Suppressor macrophage treated with lipopolysaccharide for 4 hours (primary cell): ENCODE data around the gene ATP2B3.

Experiments
- DNase-seq: peaks from one replicate; pipeline ENCODE4 v3.0.0-alpha.2; 2020

The ATP2B3 gene

DNA sequence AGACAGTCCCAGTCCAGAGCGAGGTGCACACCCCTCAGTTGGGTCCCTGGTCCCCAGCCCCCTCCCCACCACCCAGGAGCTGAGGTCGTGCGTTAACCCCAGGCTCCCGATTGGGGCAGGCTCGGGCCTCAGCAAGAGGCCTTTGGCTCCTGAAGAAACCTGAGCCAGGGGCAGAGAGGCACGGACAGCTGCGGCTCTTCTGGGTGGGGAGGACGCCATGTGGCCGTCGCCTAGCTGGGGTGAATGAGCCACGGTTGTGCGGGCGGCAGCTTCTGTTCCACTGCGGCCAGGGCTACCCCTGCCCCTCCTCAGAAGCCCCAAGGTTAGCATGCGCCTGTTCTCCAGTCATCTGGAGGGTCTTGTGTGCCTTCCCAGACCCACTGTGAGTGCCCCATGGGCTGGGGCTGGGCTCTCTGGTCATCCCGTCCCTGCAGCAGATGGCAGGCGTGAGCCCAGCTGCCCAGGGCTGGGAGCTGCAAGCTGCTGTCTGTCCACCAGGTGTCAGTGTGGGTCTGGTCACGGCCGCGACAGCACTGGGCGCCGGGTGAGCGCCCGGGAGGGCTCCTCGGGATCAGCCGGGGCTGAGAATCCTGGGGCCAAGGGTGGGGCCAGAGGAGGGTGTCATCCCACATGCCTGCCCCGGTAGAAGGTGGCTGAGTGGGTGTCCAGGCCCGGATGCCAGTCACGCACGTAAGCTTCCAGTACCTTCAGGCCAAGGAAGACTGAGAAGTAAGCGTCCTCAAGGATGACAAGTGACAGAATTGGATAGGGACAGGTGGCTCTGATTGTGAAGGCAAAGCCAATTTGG lies 21.9 kb downstream of the ATP2B3 start:
- peak; percentile 74 for DNase-seq

DNA sequence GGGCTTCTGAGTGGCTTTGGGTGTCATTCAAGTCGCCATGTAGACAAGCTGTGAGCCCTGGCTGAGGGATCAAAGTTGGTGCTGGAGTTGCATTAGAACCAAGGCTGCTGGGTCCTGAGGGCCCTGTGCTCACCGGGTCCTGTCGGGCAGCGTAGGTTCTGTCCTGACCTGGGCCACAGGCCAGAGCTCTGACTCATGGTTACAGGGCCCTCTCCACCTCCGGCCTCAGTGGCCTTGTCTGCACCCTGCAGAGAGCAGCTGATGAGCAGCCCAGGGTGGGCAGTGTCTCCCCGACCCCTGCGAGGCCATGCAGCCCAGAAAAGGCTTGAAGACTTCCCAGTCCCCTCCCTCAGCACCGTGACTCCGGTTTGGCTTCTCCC lies 22.5 kb downstream of the ATP2B3 start:
- DNase-seq: no peak

DNA sequence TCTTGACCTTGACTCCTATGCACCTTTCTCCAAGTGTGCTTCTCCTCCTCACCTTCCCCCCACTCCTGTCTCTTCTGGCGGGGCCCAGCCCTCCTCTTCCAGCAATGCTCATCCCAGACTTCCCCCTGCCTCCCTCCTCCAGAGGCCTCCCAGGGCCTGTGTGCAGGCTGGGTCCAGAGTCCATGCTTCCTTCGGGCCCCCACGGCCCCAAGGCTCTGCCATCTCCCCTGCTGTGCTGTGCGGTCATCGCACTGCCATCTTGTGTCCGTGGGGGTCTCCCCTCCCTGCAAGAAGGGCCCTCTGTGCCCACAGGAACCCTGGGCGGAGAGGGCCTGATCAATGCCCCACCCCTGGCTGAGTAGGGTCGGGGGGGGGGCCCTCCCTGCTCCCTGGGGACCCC lies 27.3 kb downstream of the ATP2B3 start:
- DNase-seq: no peak

DNA sequence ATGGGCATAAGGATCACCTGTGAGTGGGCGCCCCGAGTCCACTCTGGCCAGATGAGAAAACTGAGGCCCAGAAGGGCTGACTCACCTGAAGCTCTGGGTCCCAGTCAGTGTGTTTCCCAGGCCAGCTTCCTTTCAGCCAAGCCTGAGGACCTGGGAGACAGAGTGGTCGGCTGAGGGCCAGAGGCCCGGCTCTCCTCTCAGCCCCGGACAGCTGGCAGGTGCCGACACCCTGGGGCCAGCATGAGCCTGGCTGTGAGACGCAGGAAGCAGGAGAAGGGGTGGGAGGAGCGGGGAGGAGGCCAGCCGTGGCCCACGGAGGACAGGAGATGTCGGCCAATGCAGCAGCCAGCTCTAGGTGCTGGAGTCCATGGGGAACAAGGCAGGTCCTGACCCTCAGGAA lies 28.9 kb downstream of the ATP2B3 start:
- no peak for DNase-seq

DNA sequence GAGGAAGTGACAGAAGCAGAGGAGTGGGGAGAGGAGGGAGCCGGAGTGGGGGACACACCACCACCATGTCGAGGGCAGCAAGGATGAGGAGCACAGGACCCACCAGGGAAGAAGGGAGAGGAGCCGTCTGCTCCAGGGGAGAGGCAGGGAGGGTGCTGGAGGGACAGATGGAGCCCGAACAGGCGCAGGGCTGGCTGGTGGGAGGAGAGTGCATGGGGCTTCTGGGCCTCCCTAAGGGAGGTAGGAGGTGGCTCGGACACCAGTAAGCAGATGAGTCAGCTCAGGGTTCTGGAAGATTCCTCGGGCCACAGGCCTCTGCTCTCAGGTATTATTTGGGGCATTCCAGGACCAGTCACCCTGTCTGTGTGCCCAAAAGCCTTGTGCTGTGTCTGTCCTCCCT lies 29.8 kb downstream of the ATP2B3 start:
- DNase-seq: no peak

DNA sequence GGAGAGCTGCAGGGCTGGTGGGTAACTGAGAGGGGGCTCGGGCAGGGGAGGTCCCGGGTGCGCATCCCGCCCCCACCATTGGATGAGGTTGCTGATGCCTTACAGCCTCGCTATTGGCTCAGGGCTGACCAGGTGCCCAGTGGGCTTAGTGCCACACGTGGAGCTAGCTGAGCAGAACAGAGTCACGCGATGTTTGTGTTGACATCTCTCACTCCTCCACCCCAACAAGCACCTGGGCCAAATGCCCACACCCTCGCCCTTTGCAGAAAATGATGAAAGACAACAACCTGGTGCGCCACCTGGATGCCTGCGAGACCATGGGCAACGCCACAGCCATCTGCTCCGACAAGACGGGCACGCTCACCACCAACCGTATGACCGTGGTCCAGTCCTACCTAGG lies 31.8 kb downstream of the ATP2B3 start:
- DNase-seq: no peak

DNA sequence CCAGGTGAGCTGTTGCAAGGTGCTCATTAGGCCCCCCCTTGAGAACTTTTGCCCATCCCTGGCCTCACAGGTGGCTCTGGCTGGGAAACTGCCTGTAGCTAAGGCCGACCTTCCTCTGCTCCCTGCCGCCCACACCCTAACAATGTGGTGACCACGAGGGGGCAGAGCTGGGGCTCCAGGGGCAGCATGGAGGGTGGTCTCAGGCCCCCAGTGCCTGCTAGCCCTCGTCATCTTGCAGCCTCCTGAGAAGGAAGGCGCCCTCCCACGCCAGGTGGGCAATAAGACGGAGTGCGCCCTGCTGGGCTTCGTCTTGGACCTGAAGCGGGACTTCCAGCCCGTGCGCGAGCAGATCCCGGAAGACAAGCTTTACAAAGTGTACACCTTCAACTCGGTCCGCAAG lies 32.4 kb downstream of the ATP2B3 start:
- DNase-seq: no peak

DNA sequence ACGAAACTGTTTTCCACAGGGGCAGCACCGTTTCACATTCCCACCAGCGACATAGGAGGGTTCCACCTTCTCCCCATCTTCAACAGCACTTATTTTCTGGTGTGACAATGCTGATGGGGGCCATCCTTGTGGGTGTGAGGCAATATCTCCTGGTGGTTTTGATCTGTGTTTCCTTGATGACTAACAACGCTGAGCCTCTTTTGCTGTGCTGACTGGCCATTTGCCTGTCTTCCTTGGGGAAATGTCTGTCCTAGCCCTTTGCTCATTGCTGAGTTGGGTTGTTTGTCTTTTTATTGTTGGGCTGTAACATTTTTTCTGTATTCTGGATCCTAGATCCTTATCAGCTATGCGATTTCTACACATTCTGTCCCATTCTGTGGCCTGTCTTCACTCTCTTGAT lies 33.7 kb downstream of the ATP2B3 start:
- DNase-seq: no peak

DNA sequence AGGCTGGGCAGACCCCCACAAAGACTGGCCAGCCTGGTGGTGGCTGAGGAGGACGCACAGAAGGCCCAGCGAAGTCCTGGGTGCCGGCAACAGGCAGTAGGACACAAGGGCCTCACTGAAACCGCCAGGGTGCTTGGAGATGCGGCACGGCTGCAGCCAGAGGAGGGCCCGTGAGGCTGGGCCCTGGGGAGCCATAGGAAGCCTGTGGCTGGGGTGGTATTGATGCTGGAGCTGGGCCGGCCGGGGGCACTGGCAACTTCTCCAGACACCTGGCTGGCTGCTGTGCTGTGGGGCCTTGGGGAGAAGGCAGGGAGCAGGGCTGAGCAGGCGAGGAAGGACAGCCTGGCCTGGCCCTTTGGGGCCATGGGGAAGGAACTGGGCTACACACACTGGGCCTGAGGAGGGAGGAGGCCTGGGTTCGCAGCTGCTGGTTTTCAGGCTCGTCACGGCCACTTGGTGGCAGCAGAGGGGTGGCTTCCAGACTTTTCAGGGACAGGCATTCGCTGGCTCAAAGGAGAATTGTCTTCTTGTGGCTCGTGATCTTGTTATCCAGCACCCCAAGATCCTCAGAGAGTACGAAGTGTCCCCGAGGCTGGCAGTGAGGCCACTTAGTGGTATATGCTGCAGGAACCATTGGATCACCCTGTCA lies 37.2 kb downstream of the ATP2B3 start:
- peak; percentile 60 for DNase-seq

DNA sequence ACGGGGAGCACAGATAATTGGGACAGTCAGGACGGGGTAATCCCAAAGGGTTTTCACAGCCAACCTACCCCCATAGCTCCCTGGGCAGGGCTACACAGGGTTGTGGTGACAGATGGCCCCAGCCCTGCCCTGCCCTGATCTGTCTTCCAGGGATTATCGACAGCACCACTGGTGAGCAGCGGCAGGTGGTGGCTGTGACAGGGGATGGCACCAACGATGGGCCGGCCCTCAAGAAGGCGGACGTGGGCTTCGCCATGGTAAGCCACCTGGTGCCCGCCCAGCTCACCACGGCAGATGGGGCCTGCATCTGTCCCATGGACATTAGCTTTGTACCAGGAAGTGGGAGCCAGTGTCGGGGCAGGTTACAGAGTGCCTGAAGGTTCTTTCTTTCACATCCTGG lies 39.3 kb downstream of the ATP2B3 start:
- DNase-seq: no peak

DNA sequence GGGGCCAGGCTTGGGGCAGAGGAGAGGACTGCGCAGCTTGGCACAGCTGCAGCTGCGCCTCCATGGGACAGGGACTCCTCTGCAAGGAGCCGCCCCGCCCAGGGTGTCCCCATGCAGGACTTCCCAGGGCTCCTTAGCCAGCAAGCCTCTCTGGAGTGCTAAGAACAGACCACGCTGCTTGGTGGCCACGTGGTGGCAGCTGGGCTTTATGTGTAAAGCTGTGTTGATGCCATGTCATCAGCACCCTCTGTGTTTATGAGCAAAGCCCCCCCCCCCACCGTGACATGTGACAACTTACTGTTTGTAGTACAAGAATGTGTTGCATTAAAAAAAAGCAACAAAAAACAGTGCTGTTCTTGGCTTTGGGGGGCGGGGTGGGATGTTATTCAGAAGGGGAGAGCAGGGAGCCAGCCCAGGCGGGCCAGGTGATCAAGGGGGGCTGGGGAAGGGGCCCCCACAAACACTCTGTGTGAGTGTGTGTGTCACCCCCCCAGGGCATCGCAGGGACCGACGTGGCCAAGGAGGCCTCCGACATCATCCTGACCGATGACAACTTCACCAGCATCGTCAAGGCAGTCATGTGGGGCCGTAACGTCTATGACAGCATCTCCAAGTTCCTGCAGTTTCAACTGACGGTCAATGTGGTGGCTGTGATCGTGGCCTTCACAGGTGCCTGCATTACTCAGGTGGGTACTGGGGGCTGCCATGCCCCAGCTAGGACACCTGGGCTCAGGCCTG lies 40.3 kb downstream of the ATP2B3 start:
- DNase-seq: no peak

DNA sequence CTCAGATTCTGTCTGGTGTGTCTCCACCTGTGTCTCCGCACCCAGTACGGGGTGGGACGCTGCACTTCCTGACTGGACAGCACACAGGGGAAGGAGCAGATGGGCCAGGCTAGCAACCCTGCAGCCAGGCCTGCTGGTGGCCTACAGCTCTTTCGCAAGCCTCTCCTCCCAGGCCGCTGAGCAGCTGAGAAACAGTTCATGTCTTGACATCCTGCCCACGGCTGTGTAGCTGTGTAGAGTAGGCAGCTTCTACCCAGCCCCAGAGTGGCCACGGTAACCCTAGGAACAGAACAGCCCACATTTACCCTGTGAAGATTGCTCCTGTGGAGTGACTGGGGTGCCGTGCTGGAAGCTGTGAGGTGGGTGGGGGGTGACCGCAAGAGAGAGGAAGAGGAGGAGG lies 42.6 kb downstream of the ATP2B3 start:
- DNase-seq: peak; percentile 47

DNA sequence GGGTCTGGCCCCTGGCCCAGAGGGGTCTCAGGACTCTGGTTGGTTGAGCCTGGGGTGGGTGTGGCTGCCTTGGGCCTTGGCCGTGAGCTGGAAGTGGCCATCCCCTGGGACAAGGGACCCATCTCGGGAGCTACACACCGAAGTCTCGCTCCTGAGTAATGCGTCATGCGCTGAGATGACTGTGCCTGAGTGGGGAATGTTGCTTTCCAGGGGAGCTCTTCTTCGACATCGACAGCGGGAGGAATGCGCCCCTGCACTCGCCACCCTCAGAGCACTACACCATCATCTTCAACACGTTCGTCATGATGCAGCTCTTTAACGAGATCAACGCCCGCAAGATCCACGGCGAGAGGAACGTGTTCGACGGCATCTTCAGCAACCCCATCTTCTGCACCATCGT lies 43.0 kb downstream of the ATP2B3 start:
- DNase-seq: no peak

DNA sequence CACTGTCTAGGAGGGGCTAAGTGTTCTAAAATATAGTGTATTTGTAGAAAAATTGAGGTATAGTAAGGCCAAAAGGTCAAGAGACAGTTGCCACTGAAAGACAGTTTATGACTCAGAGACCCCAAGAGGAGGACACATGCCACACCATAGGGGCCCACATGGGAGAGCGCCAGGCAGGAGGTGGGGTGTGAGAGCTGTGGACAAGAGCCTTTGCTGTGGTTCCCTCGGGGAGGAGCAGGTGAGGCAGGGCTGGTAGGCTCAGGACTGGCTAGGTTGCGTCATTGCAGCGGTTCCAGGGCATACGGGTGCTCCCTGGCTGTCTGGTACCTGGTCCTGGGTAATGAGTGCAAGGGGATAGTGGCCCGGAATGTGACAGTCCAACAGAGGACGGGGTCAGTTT lies 43.9 kb downstream of the ATP2B3 start:
- DNase-seq: no peak

DNA sequence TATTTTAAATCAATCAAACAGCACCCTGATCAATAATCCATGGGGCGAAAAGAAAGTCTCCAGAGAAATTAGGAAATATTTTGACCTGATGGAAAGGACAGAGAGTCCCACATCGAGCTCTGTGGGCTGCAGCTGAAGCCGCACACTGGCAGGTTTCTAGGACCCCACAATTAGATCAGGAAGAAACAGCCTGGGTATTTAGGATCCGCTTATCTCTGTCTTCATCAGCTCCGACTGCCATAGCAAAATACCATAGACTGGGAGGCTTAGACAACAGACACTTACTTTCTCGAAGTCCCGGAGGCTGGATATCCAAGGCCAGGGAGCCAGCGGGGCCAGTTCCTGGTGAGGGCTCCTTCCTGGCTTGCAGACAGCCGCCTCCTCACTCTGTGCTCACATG lies 45.1 kb downstream of the ATP2B3 start:
- DNase-seq: no peak

DNA sequence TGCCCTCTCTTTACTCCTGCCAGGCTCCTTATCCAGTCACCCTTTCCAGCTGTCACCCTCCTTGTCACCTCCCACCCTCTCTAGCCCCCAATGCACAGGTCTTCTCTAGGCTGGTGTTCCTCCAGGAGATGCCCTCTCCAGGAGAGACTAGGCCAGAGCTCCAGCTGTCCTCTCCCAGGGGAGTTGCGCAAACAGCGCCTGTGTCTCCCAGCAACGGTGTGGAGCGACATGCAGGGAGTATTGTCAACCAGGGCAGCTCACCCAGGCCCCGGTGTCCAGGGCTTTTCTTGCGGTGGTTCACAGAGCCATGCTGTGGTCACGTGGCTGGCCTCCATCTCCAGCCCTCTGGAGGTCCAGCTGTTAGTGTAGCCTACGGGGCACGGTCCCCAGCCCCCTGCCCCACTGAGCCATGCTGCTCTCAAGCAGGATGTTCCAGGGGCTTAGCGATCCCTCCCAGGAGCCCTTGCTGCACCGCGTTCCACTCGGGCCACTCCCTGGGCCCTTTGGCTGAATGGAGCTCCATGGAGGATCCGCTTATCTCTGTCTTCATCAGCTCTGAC lies 46.7 kb downstream of the ATP2B3 start:
- no peak for DNase-seq

DNA sequence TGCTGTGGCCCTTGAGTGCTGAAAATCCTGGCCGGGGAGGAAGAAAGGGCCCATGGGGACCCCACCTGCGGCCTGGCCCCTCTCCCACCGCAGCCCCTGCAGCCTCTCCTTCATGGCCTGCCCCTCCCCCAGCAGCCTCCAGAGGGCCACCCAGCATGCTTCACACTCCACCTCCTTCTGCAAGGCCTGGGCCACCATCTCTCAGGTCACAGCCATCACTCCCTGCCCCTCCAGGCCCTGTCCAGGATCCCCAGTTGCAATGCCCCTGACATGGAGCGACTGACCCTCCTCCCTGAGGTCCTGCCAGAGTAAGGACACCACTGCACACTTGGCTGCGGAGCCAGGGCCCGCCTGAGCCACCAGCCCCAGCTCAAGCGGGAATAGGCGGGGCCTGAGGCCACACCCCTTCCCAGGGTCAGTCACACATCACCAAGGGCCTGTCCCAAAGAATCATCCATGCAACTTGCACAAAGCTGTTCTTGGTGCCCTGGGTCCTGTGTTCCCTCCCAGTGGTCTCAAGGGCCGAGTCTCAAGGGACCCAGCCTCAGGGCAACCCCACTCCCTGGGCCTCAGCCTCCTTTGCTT lies 48.6 kb downstream of the ATP2B3 start:
- no peak for DNase-seq

DNA sequence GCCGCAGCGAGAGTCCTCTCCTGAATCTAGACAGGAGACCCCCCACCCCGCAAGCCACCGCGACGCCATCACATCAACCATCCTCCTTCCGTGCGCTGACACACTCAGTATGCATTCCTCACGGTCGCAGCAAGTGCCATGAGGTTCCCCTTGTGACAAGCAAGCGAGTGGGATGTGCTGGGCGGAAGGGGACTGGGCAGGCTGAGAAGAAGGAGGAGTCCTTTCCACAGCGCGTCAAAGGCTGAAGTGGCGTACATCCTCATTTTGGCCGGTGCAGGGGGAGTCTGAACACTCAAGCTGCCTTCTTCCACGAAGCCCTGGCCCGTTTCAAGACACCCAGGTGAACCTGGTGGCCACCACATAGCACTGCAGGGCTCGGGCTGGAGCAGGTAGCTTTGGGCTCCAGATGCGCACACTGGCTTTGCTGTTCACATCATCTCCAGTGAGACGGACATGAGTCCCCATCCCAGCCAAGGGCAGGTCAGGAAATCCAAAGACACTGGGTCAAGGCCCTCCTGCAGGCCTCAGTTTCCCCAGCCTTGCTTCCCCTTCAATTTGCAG lies 51.1 kb downstream of the ATP2B3 start:
- no peak for DNase-seq

DNA sequence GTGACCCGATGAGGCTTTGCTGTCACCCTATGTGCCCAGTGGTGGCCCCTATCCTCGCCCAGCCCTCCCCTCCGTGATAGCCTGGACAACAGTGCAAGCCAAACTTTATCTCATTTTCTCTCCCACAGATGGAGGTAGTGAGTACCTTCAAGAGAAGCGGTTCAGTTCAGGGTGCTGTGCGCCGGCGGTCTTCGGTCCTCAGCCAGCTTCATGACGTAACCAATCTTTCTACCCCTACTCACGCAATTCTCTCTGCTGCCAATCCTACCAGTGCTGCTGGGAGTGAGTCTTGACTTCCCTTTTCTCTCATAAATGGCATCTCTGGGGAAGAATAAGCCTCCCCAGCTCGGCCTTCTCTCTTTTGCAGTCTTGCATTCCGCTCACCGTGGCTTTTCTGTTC lies 52.0 kb downstream of the ATP2B3 start:
- peak; percentile 33 for DNase-seq

DNA sequence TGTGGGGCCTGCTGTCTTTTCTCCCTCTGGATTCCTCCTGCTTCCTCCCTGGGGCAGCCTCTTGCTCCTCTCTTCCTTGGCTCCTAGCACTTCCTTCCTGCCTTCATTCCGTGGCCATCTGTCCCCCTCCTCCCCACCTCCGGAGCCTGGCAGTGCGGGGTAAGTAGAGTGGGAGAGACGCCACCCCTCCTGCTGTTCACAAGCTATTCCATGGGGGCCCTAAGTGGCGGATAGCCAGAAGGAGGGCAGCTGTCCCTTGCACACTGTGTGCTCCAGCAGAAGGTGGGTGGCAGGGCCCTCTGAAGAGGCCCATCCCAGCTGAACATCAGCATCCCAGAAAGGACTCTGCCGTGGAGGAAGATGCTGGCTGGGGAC lies 54.1 kb downstream of the ATP2B3 start:
- DNase-seq: no peak

DNA sequence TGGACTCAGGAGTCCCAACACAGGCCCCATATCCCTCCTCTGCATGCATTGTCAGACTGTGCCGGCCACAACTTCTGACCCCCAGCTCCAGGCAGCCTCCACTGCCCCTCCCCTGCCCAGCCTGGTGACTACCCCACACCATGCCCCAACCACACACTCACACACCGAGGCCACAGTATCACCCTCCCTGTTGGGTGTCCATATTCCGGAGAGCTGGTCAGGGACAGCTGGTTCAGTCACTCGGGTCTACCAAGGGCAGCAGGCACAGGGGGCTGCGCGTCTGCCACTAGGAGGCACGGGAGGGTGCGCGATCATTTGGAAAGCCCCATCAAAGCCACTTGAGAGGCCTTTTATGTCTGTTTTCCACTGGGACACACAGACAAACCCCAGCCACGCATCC lies 55.2 kb downstream of the ATP2B3 start:
- DNase-seq: no peak

DNA sequence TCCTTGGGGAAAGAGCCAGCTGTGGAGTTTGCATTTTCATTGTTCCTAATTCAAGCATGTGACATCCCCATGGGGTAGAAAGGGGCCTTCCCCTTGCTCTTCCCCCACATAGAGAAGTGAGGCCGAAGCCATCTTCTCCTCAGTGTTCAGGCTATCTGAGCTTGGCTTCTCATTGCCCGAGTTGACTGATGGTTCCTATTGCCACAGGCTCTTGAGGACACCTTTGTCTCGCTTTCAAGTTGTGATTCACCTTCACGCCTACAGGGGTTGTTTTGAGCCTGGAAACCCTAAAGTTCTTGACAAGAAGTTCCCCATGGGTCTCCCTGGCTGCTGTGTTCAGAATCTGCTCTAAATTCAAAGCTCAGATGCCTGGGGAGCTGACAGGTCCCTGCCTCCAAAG lies 56.5 kb downstream of the ATP2B3 start:
- DNase-seq: peak; percentile 12

DNA sequence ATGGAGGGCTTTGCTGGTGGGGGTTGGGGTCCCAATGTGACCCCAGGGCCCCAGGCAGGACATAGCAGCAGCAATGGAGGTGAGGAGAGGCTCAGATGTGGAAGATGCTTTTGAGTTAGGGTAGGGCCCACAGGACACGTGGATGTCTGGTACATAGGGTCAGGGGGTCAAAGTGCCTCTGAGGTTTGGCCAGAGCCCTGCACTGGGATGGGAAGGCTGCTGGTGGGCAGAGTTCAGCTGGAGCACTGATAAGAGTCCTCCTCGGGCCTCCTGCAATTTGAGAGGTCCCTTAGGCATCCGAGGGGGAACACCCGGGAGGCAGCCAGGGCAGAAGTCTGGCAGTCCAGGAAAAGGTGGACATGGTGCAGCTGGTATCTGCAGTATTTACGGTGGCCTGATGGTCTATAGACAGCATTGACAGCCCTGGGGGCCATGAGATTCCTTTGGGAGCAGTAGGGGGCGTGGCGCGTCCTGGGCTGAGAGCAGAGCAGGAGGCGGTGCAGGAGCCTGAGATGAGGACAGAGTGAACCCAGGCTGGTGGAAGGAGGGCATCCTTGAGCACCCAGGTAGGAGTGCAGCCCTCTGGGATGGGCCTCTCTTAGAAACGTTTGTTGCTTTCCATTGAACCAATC lies 58.9 kb downstream of the ATP2B3 start:
- no peak for DNase-seq
